HCT116 (cell line): Measurements from ENCODE around the gene AFDN. TPM values are rescaled to one million over a fixed set of nuclear protein-coding genes. Genes with fewer than 3 reads are reported as not detected.

Source experiments
- ATAC-seq: fragments of 200-7000 bp; cut with Tn5 transposase; 2 replicates; pipeline ENCODE4 v1.9.1; 2020; ENCODE audit warnings: mild to moderate bottlenecking, moderate library complexity
- BruUV-seq: library from RNA; stranded (reverse); fragments of 400-500 nt; replicated peaks from 2 replicates; lab custom pipeline; 2021; lab: Mats Ljungman, UMichigan
- CTCF ChIA-PET: fragments of 300-600 bp; sonication (Branson Sonifier 250); formaldehyde crosslinking; loops from one replicate; lab custom pipeline; 2021; ENCODE audit warnings: antibody characterized with exemption; lab: Charles Lee
- POLR2A ChIA-PET: fragments of 300-600, 350-600 bp; sonication (Branson Sonifier 250); formaldehyde crosslinking; loops from one replicate; lab custom pipeline; 2021; ENCODE audit warnings: antibody characterized with exemption; lab: Charles Lee
- RAD21 ChIA-PET, 2 experiments: fragments of 300-600 bp; sonication (Branson Sonifier 250); formaldehyde crosslinking; loops; one replicate each; lab custom pipeline; 2023; ENCODE audit warnings: low total read pairs in 2 of 2; ENCODE audit not compliant: uncharacterized antibody in 2 of 2, unreplicated experiment in 2 of 2, low non-redundant PET in 1 of 2; lab: Charles Lee
- DNase-seq: peaks from one replicate; pipeline ENCODE4 v3.0.0-alpha.2; 2010; ENCODE audit warnings: low read depth, low spot score
- H2AFZ ChIP-seq: fragments of 200-600 bp; shearing (Covaris generic), sonication (generic); 2 replicates; pipeline ENCODE4 v1.6.1; 2017; ENCODE audit warnings: low read depth, mixed run types, mixed read lengths, antibody characterized with exemption, low read length; ENCODE audit not compliant: poor library complexity, severe bottlenecking
- H3K27ac ChIP-seq: 2 replicates; pipeline ENCODE4 v1.5.1; 2012; ENCODE audit warnings: low read depth, low read length
- H3K27me3 ChIP-seq: fragments of 200-600 bp; sonication (generic); 2 replicates; pipeline ENCODE4 v1.6.1; 2016; ENCODE audit warnings: mixed run types, low read length, mixed read lengths; ENCODE audit not compliant: insufficient read depth
- H3K36me3 ChIP-seq, 2 experiments: fragments of 200-500 bp in 1 of 2; fragments of 200-600 bp in 1 of 2; sonication (Bioruptor generic) in 1 of 2; sonication (generic) in 1 of 2; 2 replicates each; pipeline versions ENCODE4 v1.5.1 to v1.6.1; 2014 to 2016; ENCODE audit warnings: low read length in 2 of 2, inconsistent platforms in 1 of 2, mixed read lengths in 1 of 2, mixed run types in 1 of 2; ENCODE audit not compliant: insufficient read depth in 2 of 2, control insufficient read depth in 1 of 2
- H3K4me1 ChIP-seq, 2 experiments: fragments of 200-600 bp in 1 of 2; sonication (generic) in 1 of 2; 2 replicates each; pipeline versions ENCODE4 v1.5.1 to v1.6.1; 2012 to 2017; ENCODE audit warnings: low read length in 2 of 2, inconsistent platforms in 1 of 2, mild to moderate bottlenecking in 1 of 2, mixed read lengths in 1 of 2, mixed run types in 1 of 2, moderate library complexity in 1 of 2; ENCODE audit not compliant: insufficient read depth in 2 of 2, control insufficient read depth in 1 of 2
- H3K4me2 ChIP-seq: fragments of 200-600 bp; sonication (generic); 2 replicates; pipeline ENCODE4 v1.6.1; 2017; ENCODE audit warnings: mixed run types, low read length, mixed read lengths
- H3K4me3 ChIP-seq, 2 experiments: fragments of 200-600 bp in 1 of 2; sonication (generic) in 1 of 2; replicated peaks in 1 of 2; 2 replicates each; pipeline ENCODE4 v1.5.1; 2011 to 2016; ENCODE audit warnings: low read length in 2 of 2, control low read depth in 1 of 2, low read depth in 1 of 2, mild to moderate bottlenecking in 1 of 2, mixed read lengths in 1 of 2, mixed run types in 1 of 2
- H3K79me2 ChIP-seq: fragments of 200-600 bp; sonication (generic); 2 replicates; pipeline ENCODE4 v1.6.1; 2017; ENCODE audit warnings: mild to moderate bottlenecking, mixed run types, low read length, moderate library complexity, mixed read lengths; ENCODE audit not compliant: insufficient read depth
- H3K9ac ChIP-seq: fragments of 200-600 bp; sonication (generic); 2 replicates; pipeline ENCODE4 v1.6.1; 2016; ENCODE audit warnings: low read length, mixed read lengths
- H3K9me2 ChIP-seq: fragments of 200-600 bp; sonication (generic), shearing (Covaris generic); 2 replicates; pipeline ENCODE4 v1.6.1; 2017; ENCODE audit warnings: mixed run types, mild to moderate bottlenecking, moderate library complexity; ENCODE audit not compliant: insufficient read depth
- H3K9me3 ChIP-seq, 2 experiments: fragments of 200-500 bp in 1 of 2; fragments of 200-600 bp in 1 of 2; sonication (Bioruptor generic) in 1 of 2; sonication (generic) in 1 of 2; 2 replicates each; pipeline ENCODE4 v1.6.1; 2014 to 2017; ENCODE audit warnings: low read length in 2 of 2, mixed read lengths in 2 of 2, inconsistent platforms in 1 of 2, low read depth in 1 of 2, mild to moderate bottlenecking in 1 of 2, mixed run types in 1 of 2, moderate library complexity in 1 of 2; ENCODE audit not compliant: control insufficient read depth in 1 of 2, insufficient read depth in 1 of 2
- H4K20me1 ChIP-seq: fragments of 200-600 bp; sonication (generic), shearing (Covaris generic); 2 replicates; pipeline ENCODE4 v1.6.1; 2017; ENCODE audit warnings: mixed run types, mild to moderate bottlenecking, moderate library complexity; ENCODE audit not compliant: insufficient read depth
- CBX3 ChIP-seq: IDR thresholded peaks from 2 replicates; pipeline ENCODE4 v1.6.1; 2012; ENCODE audit warnings: low read depth
- CEBPB ChIP-seq: IDR thresholded peaks from 2 replicates; pipeline ENCODE4 v1.6.1; 2012; ENCODE audit warnings: low read depth
- EZH2 ChIP-seq: fragments of 200-600 bp; sonication (generic); IDR thresholded peaks from 2 replicates; pipeline ENCODE4 v1.6.1; 2017; ENCODE audit warnings: antibody characterized with exemption, mixed run types
- FOSL1 ChIP-seq: IDR thresholded peaks from 2 replicates; pipeline ENCODE4 v1.6.1; 2012; ENCODE audit warnings: low read depth
- JUND ChIP-seq: IDR thresholded peaks from 2 replicates; pipeline ENCODE4 v1.6.1; 2012
- MAX ChIP-seq: IDR thresholded peaks from 2 replicates; pipeline ENCODE4 v1.6.1; 2012
- POLR2A ChIP-seq: IDR thresholded peaks from 2 replicates; pipeline ENCODE4 v1.7.0; 2011; ENCODE audit warnings: borderline replicate concordance; ENCODE audit not compliant: insufficient read depth, insufficient read length; ENCODE audit errors: extremely low read depth
- RAD21 ChIP-seq: IDR thresholded peaks from 2 replicates; pipeline ENCODE4 v1.6.1; 2012; ENCODE audit warnings: low read depth, mild to moderate bottlenecking
- SIN3A ChIP-seq: IDR thresholded peaks from 2 replicates; pipeline ENCODE4 v1.6.1; 2012; ENCODE audit warnings: low read depth
- SP1 ChIP-seq: IDR thresholded peaks from 2 replicates; pipeline ENCODE4 v1.6.1; 2012; ENCODE audit warnings: low read depth
- SRF ChIP-seq: IDR thresholded peaks from 2 replicates; pipeline ENCODE4 v1.6.1; 2012; ENCODE audit warnings: low read depth
- TCF7L2 ChIP-seq: IDR thresholded peaks from 2 replicates; pipeline ENCODE4 v1.7.0; 2011; ENCODE audit warnings: borderline replicate concordance, inconsistent platforms; ENCODE audit not compliant: insufficient read depth, insufficient read length; ENCODE audit errors: extremely low read depth
- ZFX ChIP-seq: fragments of 450-650 bp; IDR thresholded peaks from 2 replicates; pipeline ENCODE4 v1.6.1; 2017
- ZNF274 ChIP-seq: fragments of 200-500 bp; sonication (Bioruptor generic); IDR thresholded peaks from 2 replicates; pipeline ENCODE4 v1.6.1; 2014; ENCODE audit warnings: mild to moderate bottlenecking, low read depth, low read length, inconsistent platforms
- intact Hi-C: fragments of 100-400 bp; cut with micrococcal nuclease; formaldehyde crosslinking; loops from 2 replicates; pipeline ENCODE4 v1.10.0; 2022
- total RNA-seq: library from RNA; stranded (reverse); gene quantifications from one replicate; pipeline ENCODE4 v1.2.1, GENCODE V29; 2021; ENCODE audit not compliant: unreplicated experiment
- TF ChIP-seq, protein P1 (sequence below): IDR thresholded peaks from 2 replicates; pipeline ENCODE4 v1.6.1; 2012; ENCODE audit warnings: low read depth
- TF ChIP-seq, protein P2 (sequence below): IDR thresholded peaks from 2 replicates; pipeline ENCODE4 v1.6.1; 2012
- TF ChIP-seq, protein P3 (sequence below): IDR thresholded peaks from 2 replicates; pipeline ENCODE4 v1.6.1; 2011; ENCODE audit warnings: mild to moderate bottlenecking, low read length, moderate library complexity; ENCODE audit not compliant: insufficient replicate concordance; ENCODE audit errors: extremely low read depth
- TF ChIP-seq, protein P4 (sequence below), 3 experiments: fragments of 200-600 bp in 1 of 3; sonication (generic) in 1 of 3; IDR thresholded peaks in 2 of 3; conservative IDR thresholded peaks in 1 of 3; 2 replicates each; pipeline ENCODE4 v1.5.1; 2012 to 2017; ENCODE audit warnings: low read depth in 2 of 3, low read length in 2 of 3, antibody characterized with exemption in 1 of 3, borderline replicate concordance in 1 of 3, control low read depth in 1 of 3, mild to moderate bottlenecking in 1 of 3, mixed read lengths in 1 of 3, mixed run types in 1 of 3, moderate library complexity in 1 of 3; ENCODE audit not compliant: insufficient read depth in 1 of 3

Gene AFDN
- total RNA-seq, 1 experiment from 2014 or later = 59.4 TPM

GRCh38 chr6:167856999-167857660 lies 30.4 kb downstream of the AFDN start:
- Histone ChIP-seq H3K9me2 (no peaks in the 10 kb centered on the region; the same call in 1 of the 2 replicates), H3K4me3 (no peak overlapping the region), H4K20me1 (peaks cover 10% of the 10 kb centered on the region; the same call in 1 of the 2 replicates), H3K27me3 (no peaks in the 10 kb centered on the region), H3K4me2 (no peak overlapping the region), H3K4me1 (peaks cover 0 to 22% of the 10 kb centered on the region in 2 experiments; a peak in 2 of 4 replicates), H3K27ac (no peak overlapping the region), H3K79me2 (peaks cover 100% of the 10 kb centered on the region), H3K36me3 (no peaks in the 10 kb centered on the region), H3K9me3 (no peaks in the 10 kb centered on the region; a peak in 1 of 4 replicates), H3K9ac (no peak overlapping the region), H2AFZ (no peak overlapping the region)
- ATAC-seq (no peak), DNase-seq (no peak)
- TF ChIP-seq TCF7L2 = no peak
- TF ChIP-seq ZNF274 = no peak
- TF ChIP-seq, protein P1, sequence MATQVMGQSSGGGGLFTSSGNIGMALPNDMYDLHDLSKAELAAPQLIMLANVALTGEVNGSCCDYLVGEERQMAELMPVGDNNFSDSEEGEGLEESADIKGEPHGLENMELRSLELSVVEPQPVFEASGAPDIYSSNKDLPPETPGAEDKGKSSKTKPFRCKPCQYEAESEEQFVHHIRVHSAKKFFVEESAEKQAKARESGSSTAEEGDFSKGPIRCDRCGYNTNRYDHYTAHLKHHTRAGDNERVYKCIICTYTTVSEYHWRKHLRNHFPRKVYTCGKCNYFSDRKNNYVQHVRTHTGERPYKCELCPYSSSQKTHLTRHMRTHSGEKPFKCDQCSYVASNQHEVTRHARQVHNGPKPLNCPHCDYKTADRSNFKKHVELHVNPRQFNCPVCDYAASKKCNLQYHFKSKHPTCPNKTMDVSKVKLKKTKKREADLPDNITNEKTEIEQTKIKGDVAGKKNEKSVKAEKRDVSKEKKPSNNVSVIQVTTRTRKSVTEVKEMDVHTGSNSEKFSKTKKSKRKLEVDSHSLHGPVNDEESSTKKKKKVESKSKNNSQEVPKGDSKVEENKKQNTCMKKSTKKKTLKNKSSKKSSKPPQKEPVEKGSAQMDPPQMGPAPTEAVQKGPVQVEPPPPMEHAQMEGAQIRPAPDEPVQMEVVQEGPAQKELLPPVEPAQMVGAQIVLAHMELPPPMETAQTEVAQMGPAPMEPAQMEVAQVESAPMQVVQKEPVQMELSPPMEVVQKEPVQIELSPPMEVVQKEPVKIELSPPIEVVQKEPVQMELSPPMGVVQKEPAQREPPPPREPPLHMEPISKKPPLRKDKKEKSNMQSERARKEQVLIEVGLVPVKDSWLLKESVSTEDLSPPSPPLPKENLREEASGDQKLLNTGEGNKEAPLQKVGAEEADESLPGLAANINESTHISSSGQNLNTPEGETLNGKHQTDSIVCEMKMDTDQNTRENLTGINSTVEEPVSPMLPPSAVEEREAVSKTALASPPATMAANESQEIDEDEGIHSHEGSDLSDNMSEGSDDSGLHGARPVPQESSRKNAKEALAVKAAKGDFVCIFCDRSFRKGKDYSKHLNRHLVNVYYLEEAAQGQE = no peak
- TF ChIP-seq CEBPB = no peak
- no peak for TF ChIP-seq ZFX
- no peak for TF ChIP-seq JUND
- no peak for TF ChIP-seq EZH2
- no peak for TF ChIP-seq SIN3A
- TF ChIP-seq POLR2A = no peak
- no peak for TF ChIP-seq SP1
- TF ChIP-seq, protein P2, sequence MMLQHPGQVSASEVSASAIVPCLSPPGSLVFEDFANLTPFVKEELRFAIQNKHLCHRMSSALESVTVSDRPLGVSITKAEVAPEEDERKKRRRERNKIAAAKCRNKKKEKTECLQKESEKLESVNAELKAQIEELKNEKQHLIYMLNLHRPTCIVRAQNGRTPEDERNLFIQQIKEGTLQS = no peak
- no peak for TF ChIP-seq MAX
- TF ChIP-seq CBX3 = no peak
- TF ChIP-seq FOSL1 = no peak
- TF ChIP-seq RAD21 = no peak
- TF ChIP-seq, protein P3, sequence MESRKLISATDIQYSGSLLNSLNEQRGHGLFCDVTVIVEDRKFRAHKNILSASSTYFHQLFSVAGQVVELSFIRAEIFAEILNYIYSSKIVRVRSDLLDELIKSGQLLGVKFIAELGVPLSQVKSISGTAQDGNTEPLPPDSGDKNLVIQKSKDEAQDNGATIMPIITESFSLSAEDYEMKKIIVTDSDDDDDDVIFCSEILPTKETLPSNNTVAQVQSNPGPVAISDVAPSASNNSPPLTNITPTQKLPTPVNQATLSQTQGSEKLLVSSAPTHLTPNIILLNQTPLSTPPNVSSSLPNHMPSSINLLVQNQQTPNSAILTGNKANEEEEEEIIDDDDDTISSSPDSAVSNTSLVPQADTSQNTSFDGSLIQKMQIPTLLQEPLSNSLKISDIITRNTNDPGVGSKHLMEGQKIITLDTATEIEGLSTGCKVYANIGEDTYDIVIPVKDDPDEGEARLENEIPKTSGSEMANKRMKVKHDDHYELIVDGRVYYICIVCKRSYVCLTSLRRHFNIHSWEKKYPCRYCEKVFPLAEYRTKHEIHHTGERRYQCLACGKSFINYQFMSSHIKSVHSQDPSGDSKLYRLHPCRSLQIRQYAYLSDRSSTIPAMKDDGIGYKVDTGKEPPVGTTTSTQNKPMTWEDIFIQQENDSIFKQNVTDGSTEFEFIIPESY = no peak
- no peak for TF ChIP-seq SRF
- TF ChIP-seq, protein P4, sequence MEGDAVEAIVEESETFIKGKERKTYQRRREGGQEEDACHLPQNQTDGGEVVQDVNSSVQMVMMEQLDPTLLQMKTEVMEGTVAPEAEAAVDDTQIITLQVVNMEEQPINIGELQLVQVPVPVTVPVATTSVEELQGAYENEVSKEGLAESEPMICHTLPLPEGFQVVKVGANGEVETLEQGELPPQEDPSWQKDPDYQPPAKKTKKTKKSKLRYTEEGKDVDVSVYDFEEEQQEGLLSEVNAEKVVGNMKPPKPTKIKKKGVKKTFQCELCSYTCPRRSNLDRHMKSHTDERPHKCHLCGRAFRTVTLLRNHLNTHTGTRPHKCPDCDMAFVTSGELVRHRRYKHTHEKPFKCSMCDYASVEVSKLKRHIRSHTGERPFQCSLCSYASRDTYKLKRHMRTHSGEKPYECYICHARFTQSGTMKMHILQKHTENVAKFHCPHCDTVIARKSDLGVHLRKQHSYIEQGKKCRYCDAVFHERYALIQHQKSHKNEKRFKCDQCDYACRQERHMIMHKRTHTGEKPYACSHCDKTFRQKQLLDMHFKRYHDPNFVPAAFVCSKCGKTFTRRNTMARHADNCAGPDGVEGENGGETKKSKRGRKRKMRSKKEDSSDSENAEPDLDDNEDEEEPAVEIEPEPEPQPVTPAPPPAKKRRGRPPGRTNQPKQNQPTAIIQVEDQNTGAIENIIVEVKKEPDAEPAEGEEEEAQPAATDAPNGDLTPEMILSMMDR (IDR thresholded peaks at IDR 0.05 in 2 of 3, conservative IDR thresholded peaks at IDR 0.05 in 1 of 3; ENCODE audit: borderline replicate concordance in 1 of 3, insufficient read depth in 1 of 3, low read depth in 2 of 3, low read length in 2 of 3) = no peak
- RAD21 ChIA-PET = no interaction called here
- BruUV-seq = no TSS peak
- intact Hi-C loops = no loop called here
- POLR2A ChIA-PET = no interaction called here
- CTCF ChIA-PET = no interaction called here
